ENCODE measurements around the gene CDK5RAP3. TPM values are rescaled to one million over a fixed set of nuclear protein-coding genes. Genes with fewer than 3 reads are reported as not detected.
"Not testable (repeated sequence)": the region's sequence is repeated elsewhere in the genome, so short reads cannot be mapped to it uniquely, and the experiment has no call there.

Gene CDK5RAP3
- 100 to 1,000 TPM; 141 to 179 (median 149) TPM for polyA plus RNA-seq (ENCODE audit: insufficient read depth in 1 of 5, insufficient read length in 5 of 5, low replicate concordance in 1 of 5)
- long read RNA-seq, donor 1, transcript CDK5RAP3-201 (14 exons, 1,866 nt): minor isoform, 9 of 28 reads
- long read RNA-seq, donor 1, transcript CDK5RAP3-225 (2 exons, 2,455 nt): major isoform, 15 of 28 reads
- long read RNA-seq, donor 1, partial matches to known transcripts: 0 of 28 reads
- long read RNA-seq, donor 1, other reads (novel, unspliced or antisense): 0 of 28 reads
- long read RNA-seq, donor 2, transcript CDK5RAP3-225 (2 exons, 2,455 nt): major isoform, 19 of 42 reads
- long read RNA-seq, donor 2, transcript CDK5RAP3-201 (14 exons, 1,866 nt): minor isoform, 10 of 42 reads
- long read RNA-seq, donor 2, partial matches to known transcripts: 10 of 42 reads
- long read RNA-seq, donor 2, other reads (novel, unspliced or antisense): 0 of 42 reads
- long read RNA-seq, donor 3, transcript CDK5RAP3-225 (2 exons, 2,455 nt): major isoform, 29 of 55 reads
- long read RNA-seq, donor 3, transcript CDK5RAP3-231 (12 exons, 2,759 nt): minor isoform, 7 of 55 reads
- long read RNA-seq, donor 3, transcript CDK5RAP3-201 (14 exons, 1,866 nt): minor isoform, 9 of 55 reads
- long read RNA-seq, donor 3, partial matches to known transcripts: 5 of 55 reads
- long read RNA-seq, donor 3, other reads (novel, unspliced or antisense): 0 of 55 reads
- long read RNA-seq, donor 4, transcript CDK5RAP3-231 (12 exons, 2,759 nt): minor isoform, 6 of 39 reads
- long read RNA-seq, donor 4, transcript CDK5RAP3-225 (2 exons, 2,455 nt): major isoform, 13 of 39 reads
- long read RNA-seq, donor 4, partial matches to known transcripts: 11 of 39 reads
- long read RNA-seq, donor 4, other reads (novel, unspliced or antisense): 0 of 39 reads
- long read RNA-seq, donor 5, transcript CDK5RAP3-201 (14 exons, 1,866 nt): minor isoform, 13 of 90 reads
- long read RNA-seq, donor 5, transcript CDK5RAP3-225 (2 exons, 2,455 nt): major isoform, 32 of 90 reads
- long read RNA-seq, donor 5, transcript CDK5RAP3-231 (12 exons, 2,759 nt): minor isoform, 8 of 90 reads
- long read RNA-seq, donor 5, partial matches to known transcripts: 32 of 90 reads
- long read RNA-seq, donor 5, other reads (novel, unspliced or antisense): 0 of 90 reads
- long read RNA-seq, donor 6, transcript CDK5RAP3-201 (14 exons, 1,866 nt): minor isoform, 19 of 68 reads
- long read RNA-seq, donor 6, transcript CDK5RAP3-225 (2 exons, 2,455 nt): major isoform, 29 of 68 reads
- long read RNA-seq, donor 6, transcript CDK5RAP3-231 (12 exons, 2,759 nt): minor isoform, 5 of 68 reads
- long read RNA-seq, donor 6, partial matches to known transcripts: 10 of 68 reads
- long read RNA-seq, donor 6, other reads (novel, unspliced or antisense): 0 of 68 reads
- long read RNA-seq, donor 7, transcript CDK5RAP3-231 (12 exons, 2,759 nt): minor isoform, 5 of 43 reads
- long read RNA-seq, donor 7, transcript CDK5RAP3-201 (14 exons, 1,866 nt): major isoform, 15 of 43 reads
- long read RNA-seq, donor 7, partial matches to known transcripts: 17 of 43 reads
- long read RNA-seq, donor 7, other reads (novel, unspliced or antisense): 0 of 43 reads
- long read RNA-seq, donor 8, transcript CDK5RAP3-225 (2 exons, 2,455 nt): major isoform, 10 of 19 reads
- long read RNA-seq, donor 8, partial matches to known transcripts: 0 of 19 reads
- long read RNA-seq, donor 8, other reads (novel, unspliced or antisense): 0 of 19 reads

GRCh38 chr17:47970725-47971499 is at the start of gene CDK5RAP3:
Gene CDK5RAP3 (plus strand): TSS chr17:47971113. CDS start chr17:47971147, 34 bp downstream.
- peak; percentile 99 to 100 for DNase-seq

- no peak for DNase-seq
Measured at GRCh38 chr17:47924785-47925677, 45.9 kb upstream of the CDK5RAP3 start.

- DNase-seq: no peak
Measured at GRCh38 chr17:47925678-47925988, 45.3 kb upstream of the CDK5RAP3 start.

- no peak for DNase-seq
Measured at GRCh38 chr17:47927821-47928400, 43.0 kb upstream of the CDK5RAP3 start.

- no peak for DNase-seq
Measured at GRCh38 chr17:47928415-47928814, 42.5 kb upstream of the CDK5RAP3 start.

- DNase-seq: no peak
Measured at GRCh38 chr17:47929218-47930000, 41.5 kb upstream of the CDK5RAP3 start.

- DNase-seq: no peak
Measured at GRCh38 chr17:47931848-47932247, 39.1 kb upstream of the CDK5RAP3 start.

GRCh38 chr17:47934856-47935255 is 36.1 kb upstream of the CDK5RAP3 start:
- no peak for DNase-seq

- not testable (repeated sequence) for DNase-seq
Measured at GRCh38 chr17:47935468-47935867, 35.4 kb upstream of the CDK5RAP3 start.

- DNase-seq: no peak
Measured at GRCh38 chr17:47935961-47936360, 35.0 kb upstream of the CDK5RAP3 start.

- DNase-seq: no peak
Measured at GRCh38 chr17:47937941-47938340, 33.0 kb upstream of the CDK5RAP3 start.

GRCh38 chr17:47941246-47942095 is 29.4 kb upstream of the CDK5RAP3 start, which contains the start of gene PNPO:
Gene PNPO (plus strand): TSS chr17:47941571. CDS start chr17:47941676, 105 bp downstream.
- DNase-seq: peak; percentile 85 to 89

GRCh38 chr17:47942096-47942510 is 28.8 kb upstream of the CDK5RAP3 start:
- no peak for DNase-seq

- no peak for DNase-seq
Measured at GRCh38 chr17:47942568-47942967, 28.3 kb upstream of the CDK5RAP3 start.

- no peak for DNase-seq
Measured at GRCh38 chr17:47945080-47945479, 25.8 kb upstream of the CDK5RAP3 start.

Measured in right lung (tissue), 10 donors.